CD14-positive monocyte (primary cell): ENCODE results near the gene TNFAIP8L1. TPM values are rescaled to one million over a fixed set of nuclear protein-coding genes. Genes with fewer than 3 reads are reported as not detected.

ENCODE experiments used
- DNase-seq, 3 donors: peaks; one replicate each; pipeline ENCODE4 v3.0.0-alpha.2; 2011 to 2022
- H2AFZ ChIP-seq: 2 replicates; pipeline ENCODE4 v1.6.0; 2012; ENCODE audit warnings: mild to moderate bottlenecking, low read depth, low read length, inconsistent platforms; ENCODE audit not compliant: insufficient read depth, poor library complexity, severe bottlenecking
- H3K27ac ChIP-seq, 2 donors: 1 replicate in 1 of 2; 2 replicates in 1 of 2; pipeline ENCODE4 v1.5.1; 2012 to 2013; ENCODE audit warnings: low read length in 2 of 2, control low read depth in 1 of 2, inconsistent platforms in 1 of 2, low read depth in 1 of 2, mild to moderate bottlenecking in 1 of 2
- H3K27me3 ChIP-seq, 2 donors: one replicate each; pipeline versions ENCODE4 v1.6.0 to v1.6.1; 2011 to 2013; ENCODE audit warnings: low read length in 2 of 2; ENCODE audit not compliant: control insufficient read depth in 2 of 2, insufficient read depth in 2 of 2
- H3K36me3 ChIP-seq, 2 donors: replicated peaks in 1 of 2; 1 replicate in 1 of 2; 2 replicates in 1 of 2; pipeline versions ENCODE4 v1.5.1 to v1.6.1; 2012 to 2013; ENCODE audit warnings: low read length in 2 of 2, control low read depth in 1 of 2, inconsistent platforms in 1 of 2, mild to moderate bottlenecking in 1 of 2; ENCODE audit not compliant: insufficient read depth in 2 of 2, control insufficient read depth in 1 of 2
- H3K4me1 ChIP-seq, 2 donors: 1 replicate in 1 of 2; 2 replicates in 1 of 2; pipeline versions ENCODE4 v1.5.1 to v1.6.1; 2012 to 2013; ENCODE audit warnings: low read length in 2 of 2, control low read depth in 1 of 2, inconsistent platforms in 1 of 2, mild to moderate bottlenecking in 1 of 2, moderate library complexity in 1 of 2; ENCODE audit not compliant: insufficient read depth in 2 of 2, control insufficient read depth in 1 of 2
- H3K4me2 ChIP-seq: replicated peaks from 2 replicates; pipeline ENCODE3; 2012; ENCODE audit warnings: low read length, moderate library complexity, mild to moderate bottlenecking; ENCODE audit not compliant: poor library complexity, severe bottlenecking; ENCODE audit errors: extremely low read depth
- H3K4me3 ChIP-seq, 3 experiments: fragments of 200-600 bp in 1 of 3; sonication (generic) in 1 of 3; replicated peaks in 1 of 3; 1 replicate in 2 of 3; 2 replicates in 1 of 3; pipeline ENCODE4 v1.5.1; 2011 to 2013; ENCODE audit warnings: low read length in 3 of 3, mild to moderate bottlenecking in 3 of 3, control low read depth in 2 of 3, low read depth in 2 of 3, inconsistent platforms in 1 of 3, moderate library complexity in 1 of 3
- H3K79me2 ChIP-seq: 2 replicates; pipeline ENCODE4 v1.6.0; 2012; ENCODE audit warnings: mild to moderate bottlenecking, control low read depth, inconsistent platforms, low read length, moderate library complexity; ENCODE audit not compliant: insufficient read depth
- H3K9ac ChIP-seq: 2 replicates; pipeline ENCODE4 v1.6.0; 2017; ENCODE audit warnings: low read length, mild to moderate bottlenecking; ENCODE audit not compliant: insufficient read depth, poor library complexity, severe bottlenecking
- H3K9me3 ChIP-seq, 2 donors: replicated peaks in 1 of 2; 1 replicate in 1 of 2; 2 replicates in 1 of 2; pipeline versions ENCODE4 v1.5.1 to v1.6.1; 2012 to 2013; ENCODE audit warnings: low read length in 2 of 2, control low read depth in 1 of 2; ENCODE audit not compliant: control insufficient read depth in 1 of 2, insufficient read depth in 1 of 2
- H4K20me1 ChIP-seq: 2 replicates; pipeline ENCODE4 v1.6.0; 2012; ENCODE audit warnings: mild to moderate bottlenecking, low read length, control low read depth, moderate library complexity; ENCODE audit not compliant: insufficient read depth
- H3K27ac Mint-ChIP-seq, 7 donors: one replicate each; pipeline ENCODE4 v1.8.0; 2020; ENCODE audit warnings: mild to moderate bottlenecking in 7 of 7, mixed read lengths in 7 of 7, moderate library complexity in 6 of 7, inconsistent platforms in 2 of 7
- H3K27me3 Mint-ChIP-seq, 3 donors: one replicate each; pipeline ENCODE4 v1.8.0; 2021 to 2022; ENCODE audit warnings: low read depth in 3 of 3, mild to moderate bottlenecking in 3 of 3, mixed read lengths in 3 of 3, moderate library complexity in 3 of 3, inconsistent platforms in 1 of 3
- H3K36me3 Mint-ChIP-seq, 2 donors: one replicate each; pipeline ENCODE4 v1.8.0; 2020; ENCODE audit warnings: mixed read lengths in 2 of 2, inconsistent platforms in 1 of 2, mild to moderate bottlenecking in 1 of 2
- H3K4me1 Mint-ChIP-seq: one replicate; pipeline ENCODE4 v1.8.0; 2020; ENCODE audit warnings: mild to moderate bottlenecking, mixed read lengths
- H3K4me3 Mint-ChIP-seq, 2 donors: one replicate each; pipeline ENCODE4 v1.8.0; 2020; ENCODE audit warnings: mild to moderate bottlenecking in 2 of 2, mixed read lengths in 2 of 2, moderate library complexity in 1 of 2
- H3K9me3 Mint-ChIP-seq, 7 donors: one replicate each; pipeline ENCODE4 v1.8.0; 2020 to 2022; ENCODE audit warnings: mixed read lengths in 7 of 7, mild to moderate bottlenecking in 6 of 7, moderate library complexity in 6 of 7, inconsistent platforms in 2 of 7
- CTCF ChIP-seq: fragments of 200-600 bp; IDR thresholded peaks from one replicate; pipeline ENCODE4 v1.8.0; 2022; ENCODE audit warnings: antibody characterized with exemption, mild to moderate bottlenecking
- WGBS: methylation state at CpG from one replicate; pipeline ENCODE4 v1.1.5; 2013; ENCODE audit warnings: missing lambda C conversion rate; ENCODE audit not compliant: insufficient coverage; 5-methylcytosine and 5-hydroxymethylcytosine counted together
- intact Hi-C, 2 donors: fragments of 100-400 bp; cut with micrococcal nuclease; formaldehyde crosslinking; loops; one replicate each; pipeline versions ENCODE4 v1.15.0 to v1.15.1; 2023
- polyA plus RNA-seq, 3 donors: library from polyadenylated mRNA; depleted of rRNA in 1 of 3; unstranded in 2 of 3; stranded (reverse) in 1 of 3; fragments of 300-500 nt in 2 of 3; fragments of >200 nt in 1 of 3; fragmentation: Illumina TruSeq in 2 of 3; gene quantifications; 1 replicate in 2 of 3; 2 replicates in 1 of 3; pipeline ENCODE4 v1.2.3, GENCODE V29; 2012 to 2021

TNFAIP8L1 gene
- polyA plus RNA-seq, 3 donors = 1.8 to 3.9 (median 3.7) TPM

- no peaks in the 10 kb centered on the region for H3K9me3 ChIP-seq
- Mint-ChIP-seq H3K4me3 (peak overlapping the region; percentile 98 to 99), H3K27ac (peak overlapping the region; percentile 67 to 96 (median 87)), H3K27me3 (peaks cover 0 to 5% (median 2%) of the 10 kb centered on the region in 3 donors), H3K36me3 (peaks cover 0 to 3% of the 10 kb centered on the region in 2 donors), H3K9me3 (no peaks in the 10 kb centered on the region), H3K4me1 (peaks cover 46% of the 10 kb centered on the region)
- H4K20me1 ChIP-seq = peaks cover 9% of the 10 kb centered on the region
- H2AFZ ChIP-seq = peak overlapping the region; percentile 94
- peak overlapping the region; percentile 36 to 81 for H3K27ac ChIP-seq
- no peak for DNase-seq
- 6% methylated on average over 30 of the region's 39 CpGs for WGBS
- intact Hi-C loops = loop anchor here (1.0 to 5.0 kb wide), 3 partner anchors 97 to 168 kb away; partner anchors contain the start of gene LRG1 (in 2 of the 2)
- H3K4me2 ChIP-seq = peak overlapping the region; percentile 99
- peak overlapping the region; percentile 94 to 99 (median 96) for H3K4me3 ChIP-seq
- no peaks in the 10 kb centered on the region for H3K36me3 ChIP-seq
- peak overlapping the region; percentile 84 for H3K9ac ChIP-seq
- no peak for TF ChIP-seq CTCF
- peaks cover 23% of the 10 kb centered on the region for H3K79me2 ChIP-seq
- H3K27me3 ChIP-seq = no peaks in the 10 kb centered on the region
- H3K4me1 ChIP-seq = peaks cover 49 to 58% of the 10 kb centered on the region in 2 donors
These were observed 373 bp downstream of the TNFAIP8L1 start for GRCh38 chr19:4639531-4640246.

GRCh38 chr19:4640247-4641000 is 1.1 kb downstream of the TNFAIP8L1 start:
- Mint-ChIP-seq H3K27me3 (peaks cover 0 to 3% (median 2%) of the 10 kb centered on the region in 3 donors), H3K27ac (peak overlapping the region in 2 of 7 donors; percentile 61 to 75), H3K4me1 (peaks cover 38% of the 10 kb centered on the region), H3K4me3 (peak overlapping the region; percentile 98 to 99), H3K9me3 (no peaks in the 10 kb centered on the region), H3K36me3 (peaks cover 0 to 3% of the 10 kb centered on the region in 2 donors)
- 82% methylated on average over 14 of the region's 17 CpGs for WGBS
- H3K27me3 ChIP-seq = no peaks in the 10 kb centered on the region
- no peak for TF ChIP-seq CTCF
- peaks cover 23% of the 10 kb centered on the region for H3K79me2 ChIP-seq
- H3K4me3 ChIP-seq = peak overlapping the region; percentile 94 to 99 (median 96)
- peak overlapping the region; percentile 94 for H2AFZ ChIP-seq
- peak overlapping the region in 1 of 2 donors; percentile 81 for H3K27ac ChIP-seq
- intact Hi-C loops = no loop called here
- no peaks in the 10 kb centered on the region for H3K36me3 ChIP-seq
- peak overlapping the region; percentile 99 for H3K4me2 ChIP-seq
- H4K20me1 ChIP-seq = peaks cover 9% of the 10 kb centered on the region
- H3K4me1 ChIP-seq = peaks cover 43 to 52% of the 10 kb centered on the region in 2 donors
- H3K9me3 ChIP-seq = no peaks in the 10 kb centered on the region
- no peak for DNase-seq
- peak overlapping the region; percentile 84 for H3K9ac ChIP-seq
